ENCODE measurements around the gene SLC6A11. TPM values are rescaled to one million over a fixed set of nuclear protein-coding genes. Genes with fewer than 3 reads are reported as not detected.
A peak's percentile ranks its signal among the peaks of the same experiment; 100 is the strongest.

SLC6A11 gene
- polyA plus RNA-seq, 2 of the 4 experiments (the other 2 are of a cell fraction) = 0.03 TPM

- H3K27ac ChIP-seq = no peak overlapping the region
- WGBS (ENCODE audit: missing lambda C conversion rate) = 54% methylated on average over 10 of the region's 10 CpGs
- TF ChIP-seq E2F6 (IDR thresholded peaks at IDR 0.05; ENCODE audit: borderline replicate concordance, low read depth) (no peak), EHMT2 (IDR thresholded peaks at IDR 0.05; ENCODE audit: low read depth) (no peak), HOXB13 (CRISPR knock-in tag; IDR thresholded peaks at IDR 0.05; ENCODE audit: low read depth) (no peak), JUN (IDR thresholded peaks at IDR 0.05) (no peak), ZSCAN20 (CRISPR knock-in tag; IDR thresholded peaks at IDR 0.05) (no peak), PHF8 (IDR thresholded peaks at IDR 0.05; ENCODE audit: borderline replicate concordance, low read depth) (no peak)
- ChIA-PET CTCF (no interaction called here), POLR2A (no interaction called here)
- ATAC-seq = no peak
- H3K4me1 ChIP-seq = no peaks in the 10 kb centered on the region
- peak overlapping the region; percentile 84 for H3K4me2 ChIP-seq
- no peak for FAIRE-seq
- no peaks in the 10 kb centered on the region for H3K9me3 ChIP-seq
- H3K4me3 ChIP-seq = no peak overlapping the region; the same call in 2 of the 3 replicates
- no peak for DNase-seq (ENCODE audit: low read depth in 1 of 2, low spot score in 1 of 2)
Observed at GRCh38 chr3:10815487-10815886, 541 bp upstream of the SLC6A11 start.

GRCh38 chr3:10816863-10817253 lies 830 bp downstream of the SLC6A11 start:
- no peaks in the 10 kb centered on the region for H3K4me1 ChIP-seq
- H3K9me3 ChIP-seq = no peaks in the 10 kb centered on the region
- TF ChIP-seq POLR2AphosphoS2 (conservative IDR thresholded peaks at IDR 0.05; ENCODE audit: low read length) (no peak), TP53 (CRISPR knock-in tag; IDR thresholded peaks at IDR 0.05) (no peak), NFE2L2 (conservative IDR thresholded peaks at IDR 0.05; ENCODE audit: low read length) (no peak), CHD2 (IDR thresholded peaks at IDR 0.05; ENCODE audit: low read length, partially characterized antibody) (no peak), EP300 (IDR thresholded peaks at IDR 0.05) (no peak), EHF (CRISPR knock-in tag; IDR thresholded peaks at IDR 0.05) (no peak), PBX3 (IDR thresholded peaks at IDR 0.05) (no peak)
- no peak overlapping the region for H3K27ac ChIP-seq
- no peak for FAIRE-seq
- H3K4me3 ChIP-seq = no peak overlapping the region
- peak overlapping the region; percentile 84; the same call in 1 of the 3 replicates for H3K4me2 ChIP-seq
- no peak for ATAC-seq
- POLR2A ChIA-PET = no interaction called here
- CTCF ChIA-PET = no interaction called here
- DNase-seq (ENCODE audit: low read depth in 1 of 2, low spot score in 1 of 2) = no peak
- WGBS (ENCODE audit: missing lambda C conversion rate) = 39% methylated on average over 10 of the region's 10 CpGs

- no peak for TF ChIP-seq RCOR1 (IDR thresholded peaks at IDR 0.05; ENCODE audit: low read depth, low read length)
- no peak for TF ChIP-seq HEYL (CRISPR knock-in tag; IDR thresholded peaks at IDR 0.05)
- TF ChIP-seq TP53 (CRISPR knock-in tag; IDR thresholded peaks at IDR 0.05) = no peak
- TF ChIP-seq KDM1A (IDR thresholded peaks at IDR 0.05; ENCODE audit: low read depth) = no peak
- TF ChIP-seq ESRRA (IDR thresholded peaks at IDR 0.05; ENCODE audit: borderline replicate concordance, low read length) = no peak
- no peak for TF ChIP-seq RFX5 (IDR thresholded peaks at IDR 0.05)
- no peak overlapping the region for H3K4me3 ChIP-seq
Observed at GRCh38 chr3:10817506-10817905, 1.5 kb downstream of the SLC6A11 start.

GRCh38 chr3:10822055-10822454 lies 6.0 kb downstream of the SLC6A11 start:
- WGBS (ENCODE audit: missing lambda C conversion rate) = 6% methylated on average over 5 of the region's 5 CpGs
- FAIRE-seq = no peak
- TF ChIP-seq RNF2 (IDR thresholded peaks at IDR 0.05; ENCODE audit: borderline replicate concordance, low read depth) (no peak), MAFK (IDR thresholded peaks at IDR 0.05; ENCODE audit: partially characterized antibody) (no peak), NFE2L2 (conservative IDR thresholded peaks at IDR 0.05; ENCODE audit: low read length) (no peak)

More at GRCh38 chr3:10817506-10817905, 1.5 kb downstream of the SLC6A11 start:
- Histone ChIP-seq H3K4me2 (no peak overlapping the region), H3K4me1 (no peaks in the 10 kb centered on the region), H3K9me3 (no peaks in the 10 kb centered on the region), H3K27ac (no peak overlapping the region)
- FAIRE-seq (no peak), ATAC-seq (peak in 1 of 2 experiments; percentile 41; a peak in 2 of 6 replicates), DNase-seq (ENCODE audit: low read depth in 1 of 2, low spot score in 1 of 2) (no peak)
- WGBS (ENCODE audit: missing lambda C conversion rate) = 51% methylated on average over 9 of the region's 11 CpGs
- POLR2A ChIA-PET = no interaction called here
- CTCF ChIA-PET = interaction anchor here (1.1 kb wide), 1 partner anchor 79 kb away, joined by 3 read pairs; no protein-coding TSS in a partner anchor

More at GRCh38 chr3:10822055-10822454, 6.0 kb downstream of the SLC6A11 start:
- no peak for DNase-seq (ENCODE audit: low read depth in 1 of 2, low spot score in 1 of 2)
- ChIA-PET CTCF (interaction anchor here (0.6 to 1.0 kb wide), 2 partner anchors 10 to 16 kb away, joined by 3 read pairs; no protein-coding TSS in a partner anchor), POLR2A (no interaction called here)
- Histone ChIP-seq H3K4me3 (no peak overlapping the region), H3K27ac (no peak overlapping the region), H3K4me2 (no peak overlapping the region), H3K4me1 (no peaks in the 10 kb centered on the region), H3K9me3 (no peaks in the 10 kb centered on the region)
- ATAC-seq = no peak
